Calu3 (cell line): ENCODE measurements around the gene LRP6. TPM values are rescaled to one million over a fixed set of nuclear protein-coding genes. Genes with fewer than 3 reads are reported as not detected.

Source experiments
- BruUV-seq: library from RNA; stranded (reverse); fragments of 400-500 nt; replicated peaks from 2 replicates; lab custom pipeline; 2021; lab: Mats Ljungman, UMichigan
- CTCF ChIA-PET: fragments of 300-600 bp; sonication (Branson Sonifier 250); formaldehyde crosslinking; loops from one replicate; lab custom pipeline; 2022; ENCODE audit warnings: antibody characterized with exemption; lab: Charles Lee
- DNase-seq: peaks from one replicate; pipeline ENCODE4 v3.0.0; 2022
- H3K27ac Mint-ChIP-seq: one replicate; pipeline ENCODE4 v1.8.0; 2022; ENCODE audit warnings: mixed read lengths; ENCODE audit not compliant: unreplicated experiment
- H3K27me3 Mint-ChIP-seq: one replicate; pipeline ENCODE4 v1.8.0; 2022; ENCODE audit warnings: mixed read lengths; ENCODE audit not compliant: unreplicated experiment
- H3K36me3 Mint-ChIP-seq: one replicate; pipeline ENCODE4 v1.8.0; 2022; ENCODE audit warnings: mild to moderate bottlenecking, moderate library complexity, mixed read lengths; ENCODE audit not compliant: insufficient read depth, unreplicated experiment
- H3K4me1 Mint-ChIP-seq: one replicate; pipeline ENCODE4 v1.8.0; 2022; ENCODE audit warnings: mild to moderate bottlenecking, low read depth, mixed read lengths; ENCODE audit not compliant: unreplicated experiment
- H3K4me3 Mint-ChIP-seq: one replicate; pipeline ENCODE4 v1.8.0; 2022; ENCODE audit warnings: mild to moderate bottlenecking, low read depth, moderate library complexity, mixed read lengths; ENCODE audit not compliant: unreplicated experiment
- H3K9me3 Mint-ChIP-seq: one replicate; pipeline ENCODE4 v1.8.0; 2022; ENCODE audit warnings: low read depth, mixed read lengths; ENCODE audit not compliant: unreplicated experiment
- intact Hi-C: fragments of 100-400 bp; cut with micrococcal nuclease; formaldehyde crosslinking; loops from one replicate; pipeline ENCODE4 v1.10.0; 2022; ENCODE audit not compliant: unreplicated experiment
- total RNA-seq: library from RNA; stranded (reverse); gene quantifications from 2 replicates; pipeline ENCODE4 v1.2.3, GENCODE V29; 2022
- TF ChIP-seq, protein P1 (sequence below): fragments of 200-600 bp; IDR thresholded peaks from one replicate; pipeline ENCODE4 v1.8.0; 2022; ENCODE audit warnings: antibody characterized with exemption; ENCODE audit not compliant: unreplicated experiment

LRP6 gene
- total RNA-seq, 1 experiment from 2014 or later: 74.8 TPM

- BruUV-seq: no TSS peak
- CTCF ChIA-PET: no interaction called here
Observed at GRCh38 chr12:12098691-12099015, 168.2 kb downstream of the LRP6 start.

DNA sequence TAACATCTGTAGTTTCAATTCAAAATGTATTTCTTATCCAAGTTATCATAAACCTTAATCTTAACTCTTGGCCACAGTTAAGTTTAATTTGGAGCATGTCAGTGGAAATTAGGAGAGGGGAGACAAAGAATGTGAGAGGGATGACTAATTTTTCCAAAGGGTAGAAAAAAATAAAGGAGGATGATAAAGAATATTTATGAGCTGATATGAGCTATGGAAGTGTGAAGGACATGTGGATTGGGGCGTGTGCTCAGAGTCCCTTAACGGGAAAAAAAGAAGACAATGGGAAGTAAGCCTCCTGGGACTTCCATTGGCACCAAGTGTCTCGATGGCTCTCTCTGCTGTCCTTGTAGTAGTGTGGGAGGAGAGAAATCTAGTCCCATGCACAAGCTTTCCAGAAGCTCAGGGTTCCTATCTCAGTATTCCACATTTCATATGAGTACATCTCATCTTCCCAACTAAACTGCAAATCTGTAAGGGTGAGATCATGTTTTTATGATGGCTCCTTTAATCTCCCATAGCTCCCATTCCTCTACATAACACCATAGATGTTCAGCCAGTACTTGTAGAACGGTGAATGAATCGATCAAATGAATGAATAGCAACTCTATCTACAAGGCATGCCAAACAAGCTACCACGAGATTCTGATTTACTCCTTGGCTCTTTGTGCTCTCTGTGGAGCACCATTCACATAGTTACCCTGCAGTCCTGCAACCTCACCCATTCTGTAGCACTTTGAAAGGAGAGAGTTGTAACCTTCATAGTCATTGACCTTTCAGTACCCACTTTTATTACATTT, 168.8 kb downstream of the LRP6 start:
- intact Hi-C loops: no loop called here
- H3K4me3 Mint-ChIP-seq: no peak overlapping the region
- no peak overlapping the region for H3K27ac Mint-ChIP-seq
- no peaks in the 10 kb centered on the region for H3K27me3 Mint-ChIP-seq
- CTCF ChIA-PET: no interaction called here
- H3K4me1 Mint-ChIP-seq: peaks cover 11% of the 10 kb centered on the region
- H3K36me3 Mint-ChIP-seq: peaks cover 5% of the 10 kb centered on the region
- TF ChIP-seq, protein P1, sequence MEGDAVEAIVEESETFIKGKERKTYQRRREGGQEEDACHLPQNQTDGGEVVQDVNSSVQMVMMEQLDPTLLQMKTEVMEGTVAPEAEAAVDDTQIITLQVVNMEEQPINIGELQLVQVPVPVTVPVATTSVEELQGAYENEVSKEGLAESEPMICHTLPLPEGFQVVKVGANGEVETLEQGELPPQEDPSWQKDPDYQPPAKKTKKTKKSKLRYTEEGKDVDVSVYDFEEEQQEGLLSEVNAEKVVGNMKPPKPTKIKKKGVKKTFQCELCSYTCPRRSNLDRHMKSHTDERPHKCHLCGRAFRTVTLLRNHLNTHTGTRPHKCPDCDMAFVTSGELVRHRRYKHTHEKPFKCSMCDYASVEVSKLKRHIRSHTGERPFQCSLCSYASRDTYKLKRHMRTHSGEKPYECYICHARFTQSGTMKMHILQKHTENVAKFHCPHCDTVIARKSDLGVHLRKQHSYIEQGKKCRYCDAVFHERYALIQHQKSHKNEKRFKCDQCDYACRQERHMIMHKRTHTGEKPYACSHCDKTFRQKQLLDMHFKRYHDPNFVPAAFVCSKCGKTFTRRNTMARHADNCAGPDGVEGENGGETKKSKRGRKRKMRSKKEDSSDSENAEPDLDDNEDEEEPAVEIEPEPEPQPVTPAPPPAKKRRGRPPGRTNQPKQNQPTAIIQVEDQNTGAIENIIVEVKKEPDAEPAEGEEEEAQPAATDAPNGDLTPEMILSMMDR: no peak
- BruUV-seq: no TSS peak
- DNase-seq: no peak
- H3K9me3 Mint-ChIP-seq: no peaks in the 10 kb centered on the region

More at GRCh38 chr12:12098691-12099015, 168.2 kb downstream of the LRP6 start:
- Mint-ChIP-seq H3K27me3 (no peaks in the 10 kb centered on the region), H3K27ac (no peak overlapping the region), H3K9me3 (no peaks in the 10 kb centered on the region), H3K4me3 (no peak overlapping the region), H3K36me3 (peaks cover 5% of the 10 kb centered on the region), H3K4me1 (peaks cover 8% of the 10 kb centered on the region)
- intact Hi-C loops: no loop called here
- DNase-seq: no peak
- TF ChIP-seq, protein P1: no peak

GRCh38 chr12:12095021-12095420, 171.8 kb downstream of the LRP6 start:
- intact Hi-C loops: no loop called here
- H3K4me1 Mint-ChIP-seq: peaks cover 9% of the 10 kb centered on the region
- H3K27ac Mint-ChIP-seq: no peak overlapping the region
- H3K27me3 Mint-ChIP-seq: no peaks in the 10 kb centered on the region
- BruUV-seq: no TSS peak
- TF ChIP-seq, protein P1: no peak
- no peaks in the 10 kb centered on the region for H3K9me3 Mint-ChIP-seq
- no peaks in the 10 kb centered on the region for H3K36me3 Mint-ChIP-seq
- no peak overlapping the region for H3K4me3 Mint-ChIP-seq
- CTCF ChIA-PET: no interaction called here
- no peak for DNase-seq

- no peak for DNase-seq
- H3K27ac Mint-ChIP-seq: no peak overlapping the region
- no peaks in the 10 kb centered on the region for H3K9me3 Mint-ChIP-seq
Observed at GRCh38 chr12:12094481-12094880, 172.4 kb downstream of the LRP6 start.

More at GRCh38 chr12:12094481-12094880, 172.4 kb downstream of the LRP6 start:
- Mint-ChIP-seq H3K27me3 (no peaks in the 10 kb centered on the region), H3K4me3 (no peak overlapping the region), H3K4me1 (peaks cover 9% of the 10 kb centered on the region), H3K36me3 (no peaks in the 10 kb centered on the region)
- CTCF ChIA-PET: no interaction called here
- TF ChIP-seq, protein P1: no peak
- intact Hi-C loops: no loop called here
- no TSS peak for BruUV-seq
